MM.1S (cell line): ENCODE results near the gene CRY2.

Source experiments
- EZH2 ChIP-seq: fragments of 300-600 bp; sonication (generic); optimal IDR thresholded peaks from 2 replicates; pipeline ENCODE3; 2017; ENCODE audit warnings: low read depth, mild to moderate bottlenecking, antibody characterized with exemption, low read length, mixed read lengths
- TF ChIP-seq, protein P1 (sequence below): fragments of 300-600 bp; sonication (generic); IDR thresholded peaks from 2 replicates; pipeline ENCODE4 v1.5.1; 2016; ENCODE audit warnings: antibody characterized with exemption, low read length, mixed read lengths

- TF ChIP-seq, protein P1, sequence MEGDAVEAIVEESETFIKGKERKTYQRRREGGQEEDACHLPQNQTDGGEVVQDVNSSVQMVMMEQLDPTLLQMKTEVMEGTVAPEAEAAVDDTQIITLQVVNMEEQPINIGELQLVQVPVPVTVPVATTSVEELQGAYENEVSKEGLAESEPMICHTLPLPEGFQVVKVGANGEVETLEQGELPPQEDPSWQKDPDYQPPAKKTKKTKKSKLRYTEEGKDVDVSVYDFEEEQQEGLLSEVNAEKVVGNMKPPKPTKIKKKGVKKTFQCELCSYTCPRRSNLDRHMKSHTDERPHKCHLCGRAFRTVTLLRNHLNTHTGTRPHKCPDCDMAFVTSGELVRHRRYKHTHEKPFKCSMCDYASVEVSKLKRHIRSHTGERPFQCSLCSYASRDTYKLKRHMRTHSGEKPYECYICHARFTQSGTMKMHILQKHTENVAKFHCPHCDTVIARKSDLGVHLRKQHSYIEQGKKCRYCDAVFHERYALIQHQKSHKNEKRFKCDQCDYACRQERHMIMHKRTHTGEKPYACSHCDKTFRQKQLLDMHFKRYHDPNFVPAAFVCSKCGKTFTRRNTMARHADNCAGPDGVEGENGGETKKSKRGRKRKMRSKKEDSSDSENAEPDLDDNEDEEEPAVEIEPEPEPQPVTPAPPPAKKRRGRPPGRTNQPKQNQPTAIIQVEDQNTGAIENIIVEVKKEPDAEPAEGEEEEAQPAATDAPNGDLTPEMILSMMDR = no peak
- no peak for TF ChIP-seq EZH2
Observed at GRCh38 chr11:45931739-45932138, 84.5 kb downstream of the CRY2 start.
